HEK293 (cell line): Measurements from ENCODE around the gene HOTAIR.
A peak's percentile ranks its signal among the peaks of the same experiment; 100 is the strongest.

ENCODE experiments used
- BCL11A ChIP-seq: fragments of 450-650 bp; formaldehyde crosslinking; IDR thresholded peaks from 2 replicates; pipeline ENCODE4 v1.5.1; 2016; ENCODE audit warnings: low read depth, missing biosample characterization, missing genetic modification characterization
- BCL11B ChIP-seq: fragments of 450-650 bp; formaldehyde crosslinking; IDR thresholded peaks from 2 replicates; pipeline ENCODE4 v1.5.1; 2016; ENCODE audit warnings: low read depth, missing biosample characterization, missing genetic modification characterization
- GLIS2 ChIP-seq: fragments of 450-650 bp; formaldehyde crosslinking; IDR thresholded peaks from 2 replicates; pipeline ENCODE4 v1.5.1; 2016; ENCODE audit warnings: missing biosample characterization, missing genetic modification characterization
- HOXC10 ChIP-seq: sonication (generic); formaldehyde crosslinking; IDR thresholded peaks from 2 replicates; pipeline ENCODE4 v1.8.1; 2023; ENCODE audit warnings: mild to moderate bottlenecking, missing genetic modification reagents
- KLF10 ChIP-seq: fragments of 450-650 bp; IDR thresholded peaks from 2 replicates; pipeline ENCODE4 v1.5.1; 2018; ENCODE audit warnings: missing biosample characterization, mild to moderate bottlenecking, missing genetic modification characterization
- PRDM2 ChIP-seq: fragments of 450-650 bp; formaldehyde crosslinking; IDR thresholded peaks from 2 replicates; pipeline ENCODE4 v1.5.1; 2016; ENCODE audit warnings: missing biosample characterization, missing genetic modification characterization, borderline replicate concordance
- RBAK ChIP-seq: fragments of 450-650 bp; formaldehyde crosslinking; IDR thresholded peaks from 2 replicates; pipeline ENCODE4 v1.5.1; 2016; ENCODE audit warnings: missing biosample characterization, missing genetic modification characterization
- SCRT1 ChIP-seq: fragments of 450-650 bp; formaldehyde crosslinking; IDR thresholded peaks from 2 replicates; pipeline ENCODE4 v1.5.1; 2016; ENCODE audit warnings: missing biosample characterization, missing genetic modification characterization, borderline replicate concordance
- TCF7L2 ChIP-seq: IDR thresholded peaks from 2 replicates; pipeline ENCODE4 v1.6.1; 2011; ENCODE audit warnings: low read depth, mild to moderate bottlenecking, inconsistent platforms, low read length, moderate library complexity, borderline replicate concordance
- ZBTB20 ChIP-seq: fragments of 450-650 bp; formaldehyde crosslinking; IDR thresholded peaks from 2 replicates; pipeline ENCODE4 v1.5.1; 2016; ENCODE audit warnings: missing biosample characterization, missing genetic modification characterization
- ZBTB21 ChIP-seq: fragments of 450-650 bp; formaldehyde crosslinking; IDR thresholded peaks from 2 replicates; pipeline ENCODE4 v1.5.1; 2017; ENCODE audit warnings: missing biosample characterization, missing genetic modification characterization
- ZFP37 ChIP-seq: fragments of 450-650 bp; formaldehyde crosslinking; IDR thresholded peaks from 2 replicates; pipeline ENCODE4 v1.5.1; 2016; ENCODE audit warnings: missing biosample characterization, missing genetic modification characterization
- ZNF146 ChIP-seq: fragments of 450-650 bp; formaldehyde crosslinking; IDR thresholded peaks from 2 replicates; pipeline ENCODE4 v1.5.1; 2016; ENCODE audit warnings: missing biosample characterization, missing genetic modification characterization
- ZNF148 ChIP-seq: fragments of 450-650 bp; formaldehyde crosslinking; IDR thresholded peaks from 2 replicates; pipeline ENCODE4 v1.5.0; 2017; ENCODE audit warnings: missing biosample characterization, missing genetic modification characterization, borderline replicate concordance
- ZNF174 ChIP-seq: fragments of 450-650 bp; formaldehyde crosslinking; IDR thresholded peaks from 2 replicates; pipeline ENCODE4 v1.5.0; 2017; ENCODE audit warnings: missing biosample characterization, mild to moderate bottlenecking, missing genetic modification characterization
- ZNF184 ChIP-seq: fragments of 450-650 bp; IDR thresholded peaks from 2 replicates; pipeline ENCODE4 v1.5.1; 2018; ENCODE audit warnings: missing biosample characterization, mild to moderate bottlenecking, missing genetic modification characterization
- ZNF221 ChIP-seq: fragments of 450-650 bp; formaldehyde crosslinking; IDR thresholded peaks from 2 replicates; pipeline ENCODE4 v1.5.1; 2017; ENCODE audit warnings: missing biosample characterization, missing genetic modification characterization, borderline replicate concordance
- ZNF302 ChIP-seq: fragments of 450-650 bp; formaldehyde crosslinking; IDR thresholded peaks from 2 replicates; pipeline ENCODE4 v1.5.1; 2016; ENCODE audit warnings: missing biosample characterization, missing genetic modification characterization, low read depth
- ZNF398 ChIP-seq: fragments of 450-650 bp; formaldehyde crosslinking; IDR thresholded peaks from 2 replicates; pipeline ENCODE4 v1.5.1; 2017; ENCODE audit warnings: missing biosample characterization, missing genetic modification characterization
- ZNF513 ChIP-seq: fragments of 450-650 bp; IDR thresholded peaks from 2 replicates; pipeline ENCODE4 v1.5.1; 2018; ENCODE audit warnings: missing biosample characterization, missing genetic modification characterization
- ZNF514 ChIP-seq: fragments of 450-650 bp; formaldehyde crosslinking; IDR thresholded peaks from 2 replicates; pipeline ENCODE4 v1.5.1; 2016; ENCODE audit warnings: missing biosample characterization, missing genetic modification characterization
- ZNF549 ChIP-seq: fragments of 450-650 bp; IDR thresholded peaks from 2 replicates; pipeline ENCODE4 v1.5.1; 2018; ENCODE audit warnings: missing biosample characterization, missing genetic modification characterization, mild to moderate bottlenecking, inconsistent platforms, moderate library complexity
- ZNF624 ChIP-seq: fragments of 450-650 bp; formaldehyde crosslinking; IDR thresholded peaks from 2 replicates; pipeline ENCODE4 v1.5.1; 2017; ENCODE audit warnings: missing biosample characterization, missing genetic modification characterization
- ZNF654 ChIP-seq: fragments of 450-650 bp; formaldehyde crosslinking; IDR thresholded peaks from 2 replicates; pipeline ENCODE4 v1.5.1; 2016; ENCODE audit warnings: low read depth, missing biosample characterization, missing genetic modification characterization
- ZNF76 ChIP-seq: fragments of 450-650 bp; formaldehyde crosslinking; IDR thresholded peaks from 2 replicates; pipeline ENCODE4; 2016; ENCODE audit warnings: low read depth, missing biosample characterization, missing genetic modification characterization, borderline replicate concordance
- ZNF768 ChIP-seq: fragments of 450-650 bp; formaldehyde crosslinking; IDR thresholded peaks from 2 replicates; pipeline ENCODE4 v1.5.1; 2018; ENCODE audit warnings: missing biosample characterization, mild to moderate bottlenecking, missing genetic modification characterization
- ZSCAN4 ChIP-seq: fragments of 450-650 bp; formaldehyde crosslinking; IDR thresholded peaks from 2 replicates; pipeline ENCODE4 v1.5.1; 2017; ENCODE audit warnings: missing biosample characterization, missing genetic modification characterization
- ZXDB ChIP-seq: fragments of 450-650 bp; formaldehyde crosslinking; IDR thresholded peaks from 2 replicates; pipeline ENCODE4 v1.5.1; 2016; ENCODE audit warnings: missing biosample characterization, missing genetic modification characterization

Gene HOTAIR

GRCh38 chr12:53965281-53966084 is 9.3 kb downstream of the HOTAIR start (continued):
- TF ChIP-seq BCL11A (tag by site-specific recombination): no peak
- TF ChIP-seq SCRT1 (tag by site-specific recombination): no peak
- TF ChIP-seq ZFP37 (tag by site-specific recombination): no peak
- no peak for TF ChIP-seq ZNF513 (tag by site-specific recombination)
- TF ChIP-seq KLF10 (tag by site-specific recombination): no peak
- TF ChIP-seq GLIS2 (tag by site-specific recombination): no peak
- TF ChIP-seq ZXDB (tag by site-specific recombination): no peak
- TF ChIP-seq ZNF148 (tag by site-specific recombination): no peak
- no peak for TF ChIP-seq HOXC10 (CRISPR knock-in tag)
- no peak for TF ChIP-seq ZSCAN4 (tag by site-specific recombination)
- TF ChIP-seq TCF7L2: no peak
- no peak for TF ChIP-seq RBAK
- TF ChIP-seq ZNF768: no peak
- TF ChIP-seq ZNF76 (tag by site-specific recombination): no peak
- TF ChIP-seq ZNF146 (tag by site-specific recombination): no peak
- TF ChIP-seq ZNF654: peak; percentile 5; the same call in 1 of the 2 replicates
- TF ChIP-seq ZBTB21 (tag by site-specific recombination): no peak
- TF ChIP-seq ZNF221 (tag by site-specific recombination): no peak
- no peak for TF ChIP-seq ZNF184 (tag by site-specific recombination)
- TF ChIP-seq BCL11B (tag by site-specific recombination): no peak
- no peak for TF ChIP-seq ZNF514
- TF ChIP-seq ZNF174 (tag by site-specific recombination): no peak
- TF ChIP-seq ZNF302 (tag by site-specific recombination): no peak
- TF ChIP-seq ZBTB20 (tag by site-specific recombination): no peak
- no peak for TF ChIP-seq PRDM2 (tag by site-specific recombination)
- no peak for TF ChIP-seq ZNF624 (tag by site-specific recombination)
- no peak for TF ChIP-seq ZNF549 (tag by site-specific recombination)
- TF ChIP-seq ZNF398 (tag by site-specific recombination): no peak
